Measurements from ENCODE around the gene PODXL.

- TF ChIP-seq CTCF (IDR thresholded peaks at IDR 0.05; ENCODE audit: poor library complexity, severe bottlenecking) (no peak), EP300 (conservative IDR thresholded peaks at IDR 0.05; ENCODE audit: poor library complexity, severe bottlenecking) (no peak)
Observed at GRCh38 chr7:131602304-131602993, 46.0 kb upstream of the PODXL start.

Measured in neural cell (in vitro differentiated cells).